HG03460 (cell line): ENCODE data around the gene PAEP.

Experiments
- ATAC-seq: cut with Tn5 transposase; IDR thresholded peaks from one replicate; pipeline ENCODE4 v1.9.1; 2021; ENCODE audit not compliant: unreplicated experiment

Gene PAEP

DNA sequence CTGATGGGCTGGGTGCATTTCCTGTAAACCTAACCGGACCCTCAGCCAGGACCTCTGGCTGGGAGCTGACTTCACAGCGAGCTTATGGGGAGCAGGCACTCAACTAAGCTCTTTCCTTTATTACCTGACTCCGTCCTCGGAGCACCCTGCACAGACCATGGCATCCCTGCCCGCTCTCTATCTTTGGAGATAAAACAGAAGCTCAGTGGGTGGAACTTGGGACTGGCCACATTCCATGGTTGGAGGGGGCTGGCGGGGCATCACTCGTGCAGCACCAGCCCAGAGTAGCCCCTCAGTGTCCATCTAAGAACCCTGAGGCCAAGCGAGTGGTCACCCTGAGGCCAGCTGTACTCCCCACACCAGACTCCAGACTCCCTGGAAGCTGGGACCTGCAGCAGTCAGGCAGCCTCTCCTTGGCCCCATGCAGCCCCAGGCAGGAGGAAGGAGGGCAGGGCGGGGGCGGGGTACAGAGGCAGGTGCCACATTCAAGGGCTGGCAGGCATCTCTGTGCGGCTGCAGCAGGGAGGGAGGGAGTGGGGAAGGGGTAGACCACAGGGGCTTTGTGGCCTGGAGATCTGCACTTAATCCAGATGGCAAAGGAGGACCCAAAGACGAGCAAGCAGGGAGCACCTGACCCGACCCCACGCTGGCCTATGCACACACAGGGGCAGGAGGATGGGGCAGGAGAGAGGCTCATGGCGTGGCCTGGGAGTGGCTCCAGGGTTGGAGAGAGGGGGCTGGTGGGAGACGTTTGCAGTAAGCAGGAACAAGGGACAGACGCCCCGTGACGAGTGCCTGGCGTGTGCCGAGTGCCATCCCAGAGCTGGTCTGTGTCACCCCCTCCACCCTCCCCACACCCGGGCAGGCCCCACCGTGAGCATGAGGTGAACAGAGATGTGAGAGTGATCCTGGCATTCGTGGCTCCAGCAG, 51.7 kb downstream of the PAEP start:
- no peak for ATAC-seq

DNA sequence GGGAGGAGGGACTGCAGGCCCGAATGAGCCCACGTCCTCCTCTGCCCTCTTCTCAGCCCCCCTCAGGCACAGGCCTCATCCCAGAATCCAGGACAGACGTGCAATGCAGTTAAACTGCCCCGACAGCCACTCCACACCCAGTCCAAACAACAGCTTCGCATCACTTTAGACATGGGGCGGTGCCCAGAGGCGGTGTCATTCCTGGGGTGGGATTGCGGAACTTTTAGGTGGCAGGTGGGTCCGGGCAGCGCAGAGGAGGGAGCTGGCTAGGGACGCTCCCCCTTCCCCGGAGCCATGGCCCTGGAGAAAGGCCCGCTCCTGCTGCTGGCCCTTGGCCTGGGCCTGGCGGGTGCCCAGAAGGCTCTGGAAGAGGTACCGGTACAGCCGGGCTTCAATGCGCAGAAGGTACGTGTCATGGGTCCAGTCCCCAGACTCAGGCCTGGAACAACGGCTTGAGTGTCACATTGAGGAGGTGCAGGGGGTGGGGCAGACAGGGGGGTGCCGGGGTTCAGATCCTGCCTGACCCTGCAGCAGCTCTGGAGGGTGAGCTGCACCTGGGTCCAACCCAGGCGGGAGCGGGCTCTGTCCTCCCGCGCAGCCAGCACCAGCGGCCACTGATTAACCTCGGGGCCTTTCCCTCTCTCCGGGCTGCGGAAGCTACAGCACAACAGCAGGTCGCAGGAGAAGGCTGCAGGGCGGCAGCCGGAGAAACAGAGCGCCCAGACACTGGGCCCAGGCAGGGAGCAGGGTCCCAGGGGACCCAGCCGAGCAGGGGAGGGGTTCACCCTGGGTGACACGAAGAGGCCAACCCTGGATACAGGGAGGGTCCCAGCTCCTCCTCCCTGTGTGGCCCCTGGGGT, 52.6 kb downstream of the PAEP start:
- no peak for ATAC-seq

DNA sequence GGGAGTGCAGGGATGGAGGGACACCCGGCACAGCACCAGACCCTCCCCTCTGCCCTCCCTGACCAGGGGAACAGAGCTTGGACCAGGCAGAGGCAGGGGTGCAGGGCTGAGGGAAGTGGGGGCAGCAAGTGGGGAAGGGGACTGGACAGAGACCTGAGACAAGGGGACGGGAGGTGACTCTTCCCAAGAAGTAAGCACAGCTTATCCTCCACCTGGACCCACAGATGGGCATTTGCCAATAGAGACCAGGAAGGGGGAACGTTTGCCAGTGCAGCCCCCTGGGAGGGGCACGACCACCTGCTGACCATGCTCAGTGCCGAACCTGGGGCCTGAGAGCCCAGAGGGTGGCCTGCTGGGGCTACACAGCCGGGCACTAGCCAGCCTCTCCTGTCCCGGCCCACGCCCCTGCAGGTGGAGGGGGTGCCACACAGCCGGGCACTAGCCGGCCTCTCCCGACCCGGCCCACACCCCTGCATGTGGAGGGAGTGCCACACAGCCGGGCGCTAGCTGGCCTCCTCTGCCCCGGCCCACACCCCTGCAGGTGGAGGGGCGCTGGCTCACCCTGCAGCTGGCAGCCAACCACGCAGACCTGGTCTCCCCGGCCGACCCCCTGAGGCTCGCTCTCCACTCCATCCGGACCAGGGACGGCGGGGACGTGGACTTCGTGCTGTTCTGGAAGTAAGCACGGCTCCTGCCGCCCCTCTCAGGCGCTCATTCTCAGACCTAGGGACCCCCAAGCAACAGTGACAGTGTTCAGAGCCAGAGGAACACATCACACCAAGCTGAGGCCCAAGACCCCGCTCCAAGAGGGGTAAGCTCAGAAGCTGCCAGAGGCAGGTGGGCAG, 53.5 kb downstream of the PAEP start:
- no peak for ATAC-seq

DNA sequence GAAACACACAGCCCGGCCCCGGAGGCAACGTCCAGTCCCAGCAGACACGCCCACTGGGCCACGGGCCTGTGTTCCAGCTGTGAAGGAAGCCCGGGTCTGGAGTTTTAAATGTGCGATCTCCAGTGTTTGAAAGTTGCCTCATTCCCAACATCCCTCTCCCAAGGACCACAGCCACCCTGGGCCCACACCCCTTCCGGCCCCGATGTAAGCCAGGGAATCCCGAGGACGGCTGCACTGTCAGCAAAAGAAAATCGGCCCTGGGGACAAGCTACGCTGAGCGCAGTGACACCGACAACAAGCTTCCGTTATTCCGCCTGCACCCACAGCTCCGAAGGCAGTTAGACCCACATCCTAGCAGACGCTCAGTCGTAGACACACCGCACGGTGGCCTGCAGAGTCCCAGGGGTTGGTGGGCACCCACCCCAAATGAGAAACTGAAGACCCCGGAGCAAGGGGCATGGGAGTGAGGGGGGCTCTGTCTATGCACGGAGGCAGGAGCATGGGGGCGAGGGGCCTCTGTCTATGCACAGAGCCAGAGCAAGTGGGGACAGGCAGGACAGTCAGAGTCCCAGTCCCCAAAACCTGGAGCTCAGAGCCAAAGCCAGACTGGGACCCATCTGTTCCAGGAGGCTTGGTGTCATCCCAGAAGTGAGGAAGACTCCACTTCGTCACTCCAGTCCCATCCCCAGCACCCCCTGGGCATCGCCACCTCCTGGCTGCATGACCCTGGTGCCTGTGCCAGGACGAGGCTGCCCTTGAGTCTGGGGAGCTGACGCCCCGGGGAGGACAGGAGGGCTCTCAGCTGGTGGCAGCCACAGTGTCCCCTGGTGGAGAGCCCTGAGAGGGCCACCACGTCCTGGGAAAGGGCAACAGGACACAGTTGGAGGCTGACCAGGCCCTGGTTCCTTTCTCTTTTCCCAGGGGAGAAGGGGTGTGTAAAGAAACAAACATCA, 54.4 kb downstream of the PAEP start:
- ATAC-seq = no peak
